Cortex of kidney (tissue), 1 donor: ENCODE results near the gene SLC16A8.

Experiments
- DNase-seq: peaks from one replicate; lab custom pipeline; 2025; lab: John Stamatoyannopoulos, UW

The SLC16A8 gene

GRCh38 chr22:38072322-38073149, 11.4 kb downstream of the SLC16A8 start:
- DNase-seq: no peak

GRCh38 chr22:38071421-38072321, 12.3 kb downstream of the SLC16A8 start:
- DNase-seq: no peak

DNA sequence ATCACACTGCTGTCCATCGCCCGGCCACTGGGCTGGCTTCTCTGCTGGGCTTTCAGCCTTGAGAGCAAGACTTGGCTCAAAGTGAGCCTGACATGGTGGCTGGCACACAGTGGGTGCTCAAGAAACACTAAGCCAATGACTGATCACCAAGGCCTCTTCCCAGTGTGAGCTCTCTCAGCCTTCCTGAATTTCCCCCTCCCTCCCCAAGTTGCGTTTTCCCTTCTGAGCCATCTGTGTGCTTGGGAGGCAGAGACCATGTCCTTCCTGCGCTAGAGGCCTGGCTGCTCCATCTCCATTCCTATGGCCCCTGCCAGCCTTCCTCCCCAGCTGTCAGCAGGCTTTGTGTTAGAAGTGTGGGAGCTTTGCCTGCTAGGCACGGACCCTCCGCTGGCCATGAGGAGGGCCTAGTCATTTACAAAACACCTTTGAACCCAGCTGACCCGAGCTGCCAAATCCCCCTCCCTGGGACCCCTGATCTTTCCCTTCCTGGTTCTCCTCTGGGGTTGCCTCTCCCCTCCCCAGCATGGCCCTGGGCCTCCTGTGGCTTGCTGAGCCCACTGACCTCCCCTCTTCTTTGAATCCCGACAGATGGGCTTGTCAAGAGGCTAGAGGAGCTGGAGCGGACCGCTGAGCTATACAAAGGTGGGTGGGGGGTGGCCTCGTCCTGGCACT, 13.6 kb downstream of the SLC16A8 start:
- no peak for DNase-seq

DNA sequence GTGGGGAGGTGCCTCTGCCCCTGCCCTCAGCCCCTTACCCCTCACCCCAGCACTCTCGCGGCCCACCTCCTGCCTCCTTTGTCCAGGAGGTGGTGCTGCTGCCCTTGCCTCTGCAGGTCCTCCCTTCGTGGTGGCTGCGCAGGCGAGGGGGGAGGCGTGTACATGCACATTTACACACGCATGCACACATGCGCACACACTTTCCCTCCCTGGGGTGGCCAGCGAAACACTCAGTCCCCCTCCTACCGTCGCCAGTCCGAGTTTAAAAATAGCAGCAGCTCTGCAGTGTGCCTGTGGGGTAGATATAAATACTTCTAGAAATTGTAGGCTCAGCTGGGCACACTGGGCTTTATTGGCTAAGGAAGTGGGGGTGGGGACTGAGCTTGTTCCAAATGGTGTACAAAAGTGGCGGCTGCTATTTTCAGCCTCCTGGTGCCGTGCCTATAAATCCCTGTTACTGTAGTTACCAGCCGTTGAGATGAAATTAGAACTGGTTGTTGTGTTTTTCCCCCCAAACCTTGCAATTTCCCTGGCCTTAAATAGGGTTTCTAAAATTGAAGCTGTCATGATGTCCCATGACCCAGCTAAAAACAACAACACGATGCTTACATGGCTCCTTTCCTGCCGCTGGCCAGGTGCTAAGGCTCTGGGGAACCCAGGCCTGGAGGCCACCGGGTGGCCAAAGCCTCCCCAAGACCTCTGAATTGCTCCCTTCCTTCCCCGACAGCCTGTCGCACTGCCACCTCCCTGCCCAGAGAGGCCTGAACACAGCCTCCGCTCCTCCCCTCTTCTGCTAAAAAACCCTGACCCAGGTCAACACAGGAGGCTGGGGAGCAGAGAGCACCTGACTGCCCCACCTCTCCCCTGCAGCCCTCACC, 14.4 kb downstream of the SLC16A8 start:
- no peak for DNase-seq

GRCh38 chr22:38068641-38069371, 15.2 kb downstream of the SLC16A8 start:
- no peak for DNase-seq

- no peak for DNase-seq
Observed at GRCh38 chr22:38067761-38068360, 16.1 kb downstream of the SLC16A8 start.

GRCh38 chr22:38067028-38067415, 17.0 kb downstream of the SLC16A8 start:
- DNase-seq: no peak

GRCh38 chr22:38066381-38067027, 17.5 kb downstream of the SLC16A8 start:
- DNase-seq: no peak

DNA sequence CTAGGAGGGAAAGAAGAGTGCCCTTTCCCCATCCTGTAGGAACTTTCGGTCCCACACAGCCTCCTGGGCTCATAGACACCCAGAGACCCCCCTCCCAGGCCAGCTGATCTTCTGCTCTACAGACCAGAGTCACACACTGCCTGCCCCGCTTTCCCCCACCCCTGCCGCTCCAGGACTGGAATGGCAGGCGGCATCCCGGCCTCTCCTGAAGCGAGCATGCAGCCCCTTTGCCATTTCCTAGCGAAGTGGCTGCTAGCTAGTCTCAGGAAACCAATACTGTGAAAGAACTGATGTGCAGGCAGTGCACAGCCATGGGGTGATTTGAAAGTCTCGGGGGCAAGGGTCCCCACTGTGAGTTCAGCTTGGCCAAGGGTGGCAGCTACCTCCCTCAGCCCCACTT, 18.4 kb downstream of the SLC16A8 start:
- DNase-seq: no peak

DNA sequence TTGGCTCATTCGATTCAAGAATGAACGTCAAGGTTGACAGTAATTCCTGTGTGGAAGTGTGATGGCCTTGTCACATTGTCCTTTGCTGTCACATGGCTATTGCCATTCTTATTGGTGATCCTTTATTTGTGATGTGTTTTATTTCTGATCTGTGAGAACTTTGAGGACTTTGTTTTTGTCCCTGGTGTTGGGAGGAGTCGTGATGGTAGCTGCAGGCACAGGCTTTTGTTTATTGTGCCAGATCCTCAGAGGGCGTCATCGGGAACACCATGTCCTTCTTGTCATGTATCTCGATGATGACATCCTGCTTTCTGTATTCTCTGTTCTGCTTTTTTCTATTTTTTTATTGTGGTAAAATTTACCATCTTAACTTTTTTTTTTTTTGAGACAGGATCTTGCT, 21.2 kb downstream of the SLC16A8 start:
- DNase-seq: no peak

GRCh38 chr22:38056969-38057891, 26.8 kb downstream of the SLC16A8 start, which contains the start of gene PICK1:
Gene PICK1, plus strand, starts transcription at chr22:38057404. Its CDS starts 406 bp downstream, at chr22:38057810.
- no peak for DNase-seq

DNA sequence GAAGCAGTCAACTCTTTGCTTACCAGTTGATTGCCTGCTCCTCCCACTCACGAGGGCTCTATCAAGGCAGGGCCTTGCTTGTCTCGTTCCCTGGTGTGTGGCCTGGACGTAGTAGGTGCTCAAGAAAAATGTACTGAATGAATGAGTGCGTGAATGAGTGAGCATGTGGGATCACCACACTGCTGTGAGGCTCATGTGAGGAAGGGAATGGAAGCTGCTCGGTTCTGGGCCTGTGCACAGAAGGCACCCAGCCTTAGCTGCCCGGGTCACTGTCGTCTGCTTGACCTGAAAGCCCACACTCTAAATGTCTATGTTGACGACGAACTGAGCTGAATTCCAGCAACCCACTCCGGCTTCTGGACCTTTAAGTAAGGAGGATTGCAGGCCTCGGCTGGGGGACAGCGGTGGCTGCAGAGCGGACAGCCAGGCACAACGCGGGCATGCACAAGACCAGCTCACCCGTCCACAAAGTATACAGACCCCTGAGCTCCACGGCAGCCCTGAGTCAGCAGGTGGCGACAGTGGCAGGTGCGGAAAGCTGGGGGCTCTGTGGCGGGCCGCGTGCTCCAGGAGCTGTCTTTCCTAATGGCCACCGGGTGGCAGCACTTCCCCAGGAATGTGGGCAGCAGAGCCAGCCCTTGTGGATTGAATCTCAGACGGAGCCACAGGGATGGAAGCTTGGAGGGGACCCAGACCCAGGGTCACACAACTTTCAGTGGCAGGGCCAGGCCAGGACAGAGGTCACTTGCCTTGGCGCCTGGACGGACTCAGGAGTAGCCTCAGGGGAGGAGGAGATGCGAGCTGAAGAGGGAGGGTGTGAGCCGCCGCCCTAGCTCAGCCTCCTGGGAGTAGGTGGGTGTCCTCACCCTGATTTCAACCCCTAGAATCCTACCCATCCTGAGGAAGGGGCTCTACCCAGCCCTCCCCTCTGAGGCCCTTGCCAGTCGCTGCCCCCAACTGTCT, 31.8 kb downstream of the SLC16A8 start:
- no peak for DNase-seq

GRCh38 chr22:38051261-38051660, 32.7 kb downstream of the SLC16A8 start:
- no peak for DNase-seq

DNA sequence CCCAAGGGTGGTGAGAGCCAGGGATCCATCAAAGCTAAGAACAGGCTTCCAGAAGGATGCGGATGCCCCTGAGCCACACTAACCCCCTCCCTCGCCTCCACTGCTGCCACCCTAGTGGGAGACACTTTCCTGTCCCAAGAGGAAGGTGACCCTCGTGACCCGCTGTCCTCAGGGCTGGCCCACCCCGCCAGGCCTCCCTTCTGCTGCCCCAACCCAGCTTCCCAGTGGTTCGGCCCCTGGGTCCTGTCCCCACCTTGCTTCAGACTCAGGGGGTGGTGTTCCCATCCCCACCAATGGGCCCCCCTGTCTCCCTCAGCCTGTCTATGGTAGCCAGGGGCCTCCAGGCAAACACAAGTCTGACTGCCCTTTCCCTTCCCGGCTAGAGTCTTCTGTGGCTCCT, 33.3 kb downstream of the SLC16A8 start:
- no peak for DNase-seq

DNA sequence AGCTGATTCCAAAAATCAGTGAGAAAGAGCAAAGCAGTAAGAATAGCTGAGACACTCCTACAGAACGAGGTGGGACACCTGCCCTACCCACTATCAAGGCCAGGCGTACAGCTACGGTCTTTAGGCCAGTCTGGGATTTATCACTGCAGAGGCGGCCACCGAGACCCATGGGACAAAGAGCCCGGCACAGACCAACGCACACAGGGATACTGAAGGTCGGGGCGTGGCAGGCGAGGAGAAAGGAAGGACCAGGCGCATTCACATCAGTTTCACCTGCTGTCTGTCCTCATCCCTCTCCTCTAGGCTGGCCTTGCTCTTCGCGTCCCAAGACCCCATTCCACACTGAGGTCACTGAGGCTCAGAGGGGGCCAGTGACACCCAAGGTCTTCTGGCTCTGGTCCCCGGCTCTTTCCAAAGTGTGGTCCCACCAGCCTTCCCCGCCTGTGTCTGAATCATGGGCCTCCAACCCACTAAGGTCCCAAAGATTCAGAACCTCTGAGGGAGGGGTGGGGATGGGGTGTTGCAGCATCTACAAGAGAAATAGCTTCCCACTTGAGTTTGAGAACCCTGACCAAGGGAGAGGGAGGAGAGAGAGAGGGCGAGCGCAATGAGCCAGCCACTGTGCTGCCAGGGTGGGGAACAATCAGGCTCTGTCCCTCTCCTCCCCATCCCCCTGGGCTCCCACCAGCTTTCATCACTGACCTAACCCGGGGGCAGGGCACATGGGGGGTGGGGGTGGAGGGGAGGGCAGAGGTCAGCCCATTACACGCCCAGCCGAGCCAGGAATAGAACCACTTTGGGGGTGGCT, 34.0 kb downstream of the SLC16A8 start:
- DNase-seq: no peak

DNA sequence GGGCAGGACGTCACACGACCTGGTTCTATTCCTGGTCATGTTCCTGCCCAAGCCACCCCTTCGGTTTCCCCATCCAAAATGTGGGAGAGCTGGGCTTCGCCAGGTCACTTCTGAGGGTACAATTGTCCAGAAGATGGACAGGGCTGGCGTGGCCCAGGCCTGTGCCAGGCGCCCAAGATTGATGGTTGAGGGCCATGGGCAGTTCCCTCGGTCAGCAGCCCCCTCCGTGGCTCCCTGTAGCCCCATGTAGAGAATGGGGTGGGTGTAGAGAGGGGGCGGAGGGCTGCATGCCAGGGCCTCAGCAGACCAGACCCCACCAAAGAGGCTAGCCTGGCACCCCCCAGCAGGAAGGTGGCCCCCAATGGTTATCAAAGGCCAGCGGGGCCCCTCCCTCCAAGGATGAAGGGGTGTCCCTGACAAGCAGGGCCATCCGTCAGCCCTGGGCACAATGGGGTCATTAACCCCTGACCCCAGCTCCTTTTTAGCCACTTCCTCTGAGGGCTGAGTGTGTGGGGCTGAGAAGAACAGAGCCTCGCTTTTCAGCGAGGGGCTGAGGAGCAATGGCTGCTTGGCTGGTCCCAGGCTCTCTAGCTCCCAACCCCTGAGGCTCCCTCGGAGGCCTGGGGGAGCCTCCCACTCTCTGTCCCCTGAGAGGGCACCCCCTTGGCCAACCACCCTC, 37.8 kb downstream of the SLC16A8 start:
- DNase-seq: no peak
